HCT116 (cell line): Measurements from ENCODE around the gene CACNA1C. TPM values are rescaled to one million over a fixed set of nuclear protein-coding genes. Genes with fewer than 3 reads are reported as not detected.

Experiments used
- ATAC-seq: fragments of 200-7000 bp; cut with Tn5 transposase; 2 replicates; pipeline ENCODE4 v1.9.1; 2020; ENCODE audit warnings: mild to moderate bottlenecking, moderate library complexity
- BruUV-seq: library from RNA; stranded (reverse); fragments of 400-500 nt; replicated peaks from 2 replicates; lab custom pipeline; 2021; lab: Mats Ljungman, UMichigan
- CTCF ChIA-PET: fragments of 300-600 bp; sonication (Branson Sonifier 250); formaldehyde crosslinking; loops from one replicate; lab custom pipeline; 2021; ENCODE audit warnings: antibody characterized with exemption; lab: Charles Lee
- POLR2A ChIA-PET: fragments of 300-600, 350-600 bp; sonication (Branson Sonifier 250); formaldehyde crosslinking; loops from one replicate; lab custom pipeline; 2021; ENCODE audit warnings: antibody characterized with exemption; lab: Charles Lee
- RAD21 ChIA-PET, 2 experiments: fragments of 300-600 bp; sonication (Branson Sonifier 250); formaldehyde crosslinking; loops; one replicate each; lab custom pipeline; 2023; ENCODE audit warnings: low total read pairs in 2 of 2; ENCODE audit not compliant: uncharacterized antibody in 2 of 2, unreplicated experiment in 2 of 2, low non-redundant PET in 1 of 2; lab: Charles Lee
- DNase-seq: peaks from one replicate; pipeline ENCODE4 v3.0.0-alpha.2; 2010; ENCODE audit warnings: low read depth, low spot score
- H2AFZ ChIP-seq: fragments of 200-600 bp; shearing (Covaris generic), sonication (generic); 2 replicates; pipeline ENCODE4 v1.6.1; 2017; ENCODE audit warnings: low read depth, mixed run types, mixed read lengths, antibody characterized with exemption, low read length; ENCODE audit not compliant: poor library complexity, severe bottlenecking
- H3K27ac ChIP-seq: 2 replicates; pipeline ENCODE4 v1.5.1; 2012; ENCODE audit warnings: low read depth, low read length
- H3K27me3 ChIP-seq: fragments of 200-600 bp; sonication (generic); 2 replicates; pipeline ENCODE4 v1.6.1; 2016; ENCODE audit warnings: mixed run types, low read length, mixed read lengths; ENCODE audit not compliant: insufficient read depth
- H3K36me3 ChIP-seq, 2 experiments: fragments of 200-500 bp in 1 of 2; fragments of 200-600 bp in 1 of 2; sonication (Bioruptor generic) in 1 of 2; sonication (generic) in 1 of 2; 2 replicates each; pipeline versions ENCODE4 v1.5.1 to v1.6.1; 2014 to 2016; ENCODE audit warnings: low read length in 2 of 2, inconsistent platforms in 1 of 2, mixed read lengths in 1 of 2, mixed run types in 1 of 2; ENCODE audit not compliant: insufficient read depth in 2 of 2, control insufficient read depth in 1 of 2
- H3K4me1 ChIP-seq, 2 experiments: fragments of 200-600 bp in 1 of 2; sonication (generic) in 1 of 2; 2 replicates each; pipeline versions ENCODE4 v1.5.1 to v1.6.1; 2012 to 2017; ENCODE audit warnings: low read length in 2 of 2, inconsistent platforms in 1 of 2, mild to moderate bottlenecking in 1 of 2, mixed read lengths in 1 of 2, mixed run types in 1 of 2, moderate library complexity in 1 of 2; ENCODE audit not compliant: insufficient read depth in 2 of 2, control insufficient read depth in 1 of 2
- H3K4me2 ChIP-seq: fragments of 200-600 bp; sonication (generic); 2 replicates; pipeline ENCODE4 v1.6.1; 2017; ENCODE audit warnings: mixed run types, low read length, mixed read lengths
- H3K4me3 ChIP-seq, 2 experiments: fragments of 200-600 bp in 1 of 2; sonication (generic) in 1 of 2; replicated peaks in 1 of 2; 2 replicates each; pipeline ENCODE4 v1.5.1; 2011 to 2016; ENCODE audit warnings: low read length in 2 of 2, control low read depth in 1 of 2, low read depth in 1 of 2, mild to moderate bottlenecking in 1 of 2, mixed read lengths in 1 of 2, mixed run types in 1 of 2
- H3K79me2 ChIP-seq: fragments of 200-600 bp; sonication (generic); 2 replicates; pipeline ENCODE4 v1.6.1; 2017; ENCODE audit warnings: mild to moderate bottlenecking, mixed run types, low read length, moderate library complexity, mixed read lengths; ENCODE audit not compliant: insufficient read depth
- H3K9ac ChIP-seq: fragments of 200-600 bp; sonication (generic); 2 replicates; pipeline ENCODE4 v1.6.1; 2016; ENCODE audit warnings: low read length, mixed read lengths
- H3K9me2 ChIP-seq: fragments of 200-600 bp; sonication (generic), shearing (Covaris generic); 2 replicates; pipeline ENCODE4 v1.6.1; 2017; ENCODE audit warnings: mixed run types, mild to moderate bottlenecking, moderate library complexity; ENCODE audit not compliant: insufficient read depth
- H3K9me3 ChIP-seq, 2 experiments: fragments of 200-500 bp in 1 of 2; fragments of 200-600 bp in 1 of 2; sonication (Bioruptor generic) in 1 of 2; sonication (generic) in 1 of 2; 2 replicates each; pipeline ENCODE4 v1.6.1; 2014 to 2017; ENCODE audit warnings: low read length in 2 of 2, mixed read lengths in 2 of 2, inconsistent platforms in 1 of 2, low read depth in 1 of 2, mild to moderate bottlenecking in 1 of 2, mixed run types in 1 of 2, moderate library complexity in 1 of 2; ENCODE audit not compliant: control insufficient read depth in 1 of 2, insufficient read depth in 1 of 2
- H4K20me1 ChIP-seq: fragments of 200-600 bp; sonication (generic), shearing (Covaris generic); 2 replicates; pipeline ENCODE4 v1.6.1; 2017; ENCODE audit warnings: mixed run types, mild to moderate bottlenecking, moderate library complexity; ENCODE audit not compliant: insufficient read depth
- CBX3 ChIP-seq: IDR thresholded peaks from 2 replicates; pipeline ENCODE4 v1.6.1; 2012; ENCODE audit warnings: low read depth
- CEBPB ChIP-seq: IDR thresholded peaks from 2 replicates; pipeline ENCODE4 v1.6.1; 2012; ENCODE audit warnings: low read depth
- EGR1 ChIP-seq: IDR thresholded peaks from 2 replicates; pipeline ENCODE4 v1.6.1; 2012; ENCODE audit warnings: low read depth
- ELF1 ChIP-seq: IDR thresholded peaks from 2 replicates; pipeline ENCODE4 v1.6.1; 2012; ENCODE audit warnings: low read depth, borderline replicate concordance
- EZH2 ChIP-seq: fragments of 200-600 bp; sonication (generic); IDR thresholded peaks from 2 replicates; pipeline ENCODE4 v1.6.1; 2017; ENCODE audit warnings: antibody characterized with exemption, mixed run types
- EZH2phosphoT487 ChIP-seq: fragments of 200-600 bp; IDR thresholded peaks from 2 replicates; pipeline ENCODE4 v1.6.1; 2018; ENCODE audit warnings: antibody characterized with exemption, borderline replicate concordance
- JUND ChIP-seq: IDR thresholded peaks from 2 replicates; pipeline ENCODE4 v1.6.1; 2012
- POLR2A ChIP-seq: IDR thresholded peaks from 2 replicates; pipeline ENCODE4 v1.7.0; 2011; ENCODE audit warnings: borderline replicate concordance; ENCODE audit not compliant: insufficient read depth, insufficient read length; ENCODE audit errors: extremely low read depth
- RAD21 ChIP-seq: IDR thresholded peaks from 2 replicates; pipeline ENCODE4 v1.6.1; 2012; ENCODE audit warnings: low read depth, mild to moderate bottlenecking
- SIN3A ChIP-seq: IDR thresholded peaks from 2 replicates; pipeline ENCODE4 v1.6.1; 2012; ENCODE audit warnings: low read depth
- SP1 ChIP-seq: IDR thresholded peaks from 2 replicates; pipeline ENCODE4 v1.6.1; 2012; ENCODE audit warnings: low read depth
- ZFX ChIP-seq: fragments of 450-650 bp; IDR thresholded peaks from 2 replicates; pipeline ENCODE4 v1.6.1; 2017
- ZNF274 ChIP-seq: fragments of 200-500 bp; sonication (Bioruptor generic); IDR thresholded peaks from 2 replicates; pipeline ENCODE4 v1.6.1; 2014; ENCODE audit warnings: mild to moderate bottlenecking, low read depth, low read length, inconsistent platforms
- intact Hi-C: fragments of 100-400 bp; cut with micrococcal nuclease; formaldehyde crosslinking; loops from 2 replicates; pipeline ENCODE4 v1.10.0; 2022
- total RNA-seq: library from RNA; stranded (reverse); gene quantifications from one replicate; pipeline ENCODE4 v1.2.1, GENCODE V29; 2021; ENCODE audit not compliant: unreplicated experiment
- TF ChIP-seq, protein P1 (sequence below): IDR thresholded peaks from 2 replicates; pipeline ENCODE4 v1.6.1; 2012
- TF ChIP-seq, protein P2 (sequence below): IDR thresholded peaks from 2 replicates; pipeline ENCODE4 v1.6.1; 2012; ENCODE audit warnings: low read depth
- TF ChIP-seq, protein P3 (sequence below): IDR thresholded peaks from 2 replicates; pipeline ENCODE4 v1.6.1; 2012

The CACNA1C gene
- total RNA-seq, 1 experiment from 2014 or later, result 0.05 TPM

DNA sequence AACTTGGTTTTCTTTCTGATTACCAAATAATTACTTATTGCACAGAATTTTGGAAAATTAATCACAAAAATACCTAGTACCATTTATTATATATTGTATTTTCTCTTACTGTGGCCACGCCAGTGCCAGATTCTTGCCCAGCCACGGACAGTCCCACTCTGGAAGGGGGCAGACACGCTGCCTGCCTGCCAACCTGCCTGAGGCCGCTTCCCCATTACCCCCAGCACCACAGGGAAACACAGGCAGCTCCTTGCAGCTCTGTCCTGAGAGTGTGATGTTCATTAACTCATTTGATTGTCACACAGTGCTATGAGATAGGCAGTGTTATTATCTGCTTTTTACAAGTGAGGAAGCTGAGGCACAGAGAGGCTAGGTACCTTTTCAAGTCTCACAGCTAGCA, 46.8 kb downstream of the CACNA1C start:
- POLR2A ChIA-PET, result no interaction called here
- ATAC-seq (no peak), DNase-seq (no peak)
- no peak overlapping the region for H3K9ac ChIP-seq
- H3K79me2 ChIP-seq, result no peaks in the 10 kb centered on the region
- H3K4me2 ChIP-seq, result no peak overlapping the region
- no peaks in the 10 kb centered on the region for H3K4me1 ChIP-seq
- no peaks in the 10 kb centered on the region for H3K36me3 ChIP-seq
- H2AFZ ChIP-seq, result no peak overlapping the region
- no peaks in the 10 kb centered on the region for H3K27me3 ChIP-seq
- intact Hi-C loops, result no loop called here
- no TSS peak for BruUV-seq
- TF ChIP-seq ZNF274 (no peak), EGR1 (no peak), SP1 (no peak), CBX3 (no peak), EZH2 (no peak), CEBPB (no peak), ZFX (no peak), ELF1 (no peak), RAD21 (no peak), JUND (no peak), SIN3A (no peak), POLR2A (no peak), EZH2phosphoT487 (no peak)
- TF ChIP-seq, protein P1, sequence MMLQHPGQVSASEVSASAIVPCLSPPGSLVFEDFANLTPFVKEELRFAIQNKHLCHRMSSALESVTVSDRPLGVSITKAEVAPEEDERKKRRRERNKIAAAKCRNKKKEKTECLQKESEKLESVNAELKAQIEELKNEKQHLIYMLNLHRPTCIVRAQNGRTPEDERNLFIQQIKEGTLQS, result no peak
- TF ChIP-seq, protein P2, sequence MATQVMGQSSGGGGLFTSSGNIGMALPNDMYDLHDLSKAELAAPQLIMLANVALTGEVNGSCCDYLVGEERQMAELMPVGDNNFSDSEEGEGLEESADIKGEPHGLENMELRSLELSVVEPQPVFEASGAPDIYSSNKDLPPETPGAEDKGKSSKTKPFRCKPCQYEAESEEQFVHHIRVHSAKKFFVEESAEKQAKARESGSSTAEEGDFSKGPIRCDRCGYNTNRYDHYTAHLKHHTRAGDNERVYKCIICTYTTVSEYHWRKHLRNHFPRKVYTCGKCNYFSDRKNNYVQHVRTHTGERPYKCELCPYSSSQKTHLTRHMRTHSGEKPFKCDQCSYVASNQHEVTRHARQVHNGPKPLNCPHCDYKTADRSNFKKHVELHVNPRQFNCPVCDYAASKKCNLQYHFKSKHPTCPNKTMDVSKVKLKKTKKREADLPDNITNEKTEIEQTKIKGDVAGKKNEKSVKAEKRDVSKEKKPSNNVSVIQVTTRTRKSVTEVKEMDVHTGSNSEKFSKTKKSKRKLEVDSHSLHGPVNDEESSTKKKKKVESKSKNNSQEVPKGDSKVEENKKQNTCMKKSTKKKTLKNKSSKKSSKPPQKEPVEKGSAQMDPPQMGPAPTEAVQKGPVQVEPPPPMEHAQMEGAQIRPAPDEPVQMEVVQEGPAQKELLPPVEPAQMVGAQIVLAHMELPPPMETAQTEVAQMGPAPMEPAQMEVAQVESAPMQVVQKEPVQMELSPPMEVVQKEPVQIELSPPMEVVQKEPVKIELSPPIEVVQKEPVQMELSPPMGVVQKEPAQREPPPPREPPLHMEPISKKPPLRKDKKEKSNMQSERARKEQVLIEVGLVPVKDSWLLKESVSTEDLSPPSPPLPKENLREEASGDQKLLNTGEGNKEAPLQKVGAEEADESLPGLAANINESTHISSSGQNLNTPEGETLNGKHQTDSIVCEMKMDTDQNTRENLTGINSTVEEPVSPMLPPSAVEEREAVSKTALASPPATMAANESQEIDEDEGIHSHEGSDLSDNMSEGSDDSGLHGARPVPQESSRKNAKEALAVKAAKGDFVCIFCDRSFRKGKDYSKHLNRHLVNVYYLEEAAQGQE, result no peak
- TF ChIP-seq, protein P3, sequence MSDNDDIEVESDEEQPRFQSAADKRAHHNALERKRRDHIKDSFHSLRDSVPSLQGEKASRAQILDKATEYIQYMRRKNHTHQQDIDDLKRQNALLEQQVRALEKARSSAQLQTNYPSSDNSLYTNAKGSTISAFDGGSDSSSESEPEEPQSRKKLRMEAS, result no peak
- H3K9me2 ChIP-seq, result no peaks in the 10 kb centered on the region
- no peaks in the 10 kb centered on the region for H3K9me3 ChIP-seq
- H3K27ac ChIP-seq, result no peak overlapping the region
- no peak overlapping the region for H3K4me3 ChIP-seq
- no peaks in the 10 kb centered on the region for H4K20me1 ChIP-seq
- RAD21 ChIA-PET, result no interaction called here
- CTCF ChIA-PET, result no interaction called here
